Measurements from ENCODE around the gene LENG1.

LENG1 gene

DNA sequence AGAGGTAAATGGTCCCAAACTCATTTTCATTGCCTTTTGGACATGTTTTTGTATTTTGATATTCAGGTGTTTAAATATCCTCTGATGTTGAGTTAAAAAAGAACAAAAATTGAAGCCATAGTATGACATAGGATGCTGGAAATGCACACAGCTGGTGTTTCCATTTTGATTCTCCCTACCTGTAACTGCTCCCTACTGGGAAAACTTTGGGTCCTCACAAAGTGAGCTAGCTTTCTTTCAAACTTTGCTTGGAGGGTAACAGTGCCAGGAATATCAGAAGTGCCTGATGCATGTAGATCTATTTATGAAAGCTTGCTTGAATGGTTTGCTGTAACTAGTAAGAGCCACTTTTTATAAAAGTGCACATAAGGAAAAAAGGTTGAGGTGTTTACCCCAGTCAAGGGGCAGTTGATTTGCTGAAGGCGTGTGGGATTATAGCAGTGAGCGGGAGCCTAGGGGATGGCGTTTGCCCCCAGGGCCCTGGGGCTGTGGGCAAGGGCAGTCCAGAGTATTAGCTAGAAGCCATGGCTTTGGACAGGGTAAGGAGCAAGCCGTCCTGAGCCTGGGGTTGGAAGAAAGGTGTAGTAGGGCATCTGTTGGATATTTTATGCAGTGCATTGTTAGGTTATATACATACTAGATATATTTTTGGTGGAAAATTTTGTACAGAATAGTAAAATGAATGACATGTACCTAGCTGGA lies 45.4 kb upstream of the LENG1 start:
- H3K79me2 ChIP-seq (ENCODE audit: low read length): peaks cover 66% of the 10 kb centered on the region
- H3K4me3 ChIP-seq (ENCODE audit: low read length): no peak overlapping the region
- no peak overlapping the region for H2AFZ ChIP-seq (ENCODE audit: low read length)
- H3K4me2 ChIP-seq (ENCODE audit: low read depth, low read length): no peak overlapping the region
- H3K9ac ChIP-seq (ENCODE audit: low read length): no peak overlapping the region
- H3K36me3 ChIP-seq (replicated peaks; ENCODE audit: insufficient read depth, low read length): peaks cover 50% of the 10 kb centered on the region
- no peaks in the 10 kb centered on the region for H3K9me2 ChIP-seq (replicated peaks; ENCODE audit: insufficient read depth, low read length)
- no peak for DNase-seq
- no peak for TF ChIP-seq EZH2phosphoT487 (IDR thresholded peaks at IDR 0.05; ENCODE audit: low read length)
- TF ChIP-seq, protein P1, sequence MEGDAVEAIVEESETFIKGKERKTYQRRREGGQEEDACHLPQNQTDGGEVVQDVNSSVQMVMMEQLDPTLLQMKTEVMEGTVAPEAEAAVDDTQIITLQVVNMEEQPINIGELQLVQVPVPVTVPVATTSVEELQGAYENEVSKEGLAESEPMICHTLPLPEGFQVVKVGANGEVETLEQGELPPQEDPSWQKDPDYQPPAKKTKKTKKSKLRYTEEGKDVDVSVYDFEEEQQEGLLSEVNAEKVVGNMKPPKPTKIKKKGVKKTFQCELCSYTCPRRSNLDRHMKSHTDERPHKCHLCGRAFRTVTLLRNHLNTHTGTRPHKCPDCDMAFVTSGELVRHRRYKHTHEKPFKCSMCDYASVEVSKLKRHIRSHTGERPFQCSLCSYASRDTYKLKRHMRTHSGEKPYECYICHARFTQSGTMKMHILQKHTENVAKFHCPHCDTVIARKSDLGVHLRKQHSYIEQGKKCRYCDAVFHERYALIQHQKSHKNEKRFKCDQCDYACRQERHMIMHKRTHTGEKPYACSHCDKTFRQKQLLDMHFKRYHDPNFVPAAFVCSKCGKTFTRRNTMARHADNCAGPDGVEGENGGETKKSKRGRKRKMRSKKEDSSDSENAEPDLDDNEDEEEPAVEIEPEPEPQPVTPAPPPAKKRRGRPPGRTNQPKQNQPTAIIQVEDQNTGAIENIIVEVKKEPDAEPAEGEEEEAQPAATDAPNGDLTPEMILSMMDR (IDR thresholded peaks at IDR 0.05; ENCODE audit: low read length): no peak
- TF ChIP-seq EZH2 (optimal IDR thresholded peaks at IDR 0.05; ENCODE audit: low read depth, low read length): no peak
- peaks cover 83% of the 10 kb centered on the region for H3F3A ChIP-seq (ENCODE audit: insufficient read depth, low read length)
- no peak overlapping the region for H3K27ac ChIP-seq (ENCODE audit: low read length)
- H3K9me3 ChIP-seq (replicated peaks; ENCODE audit: insufficient read depth, low read length): no peaks in the 10 kb centered on the region
- peaks cover 28% of the 10 kb centered on the region for H3K4me1 ChIP-seq (ENCODE audit: low read length)
- H4K20me1 ChIP-seq (ENCODE audit: insufficient read depth, low read length): peaks cover 84% of the 10 kb centered on the region
- no peaks in the 10 kb centered on the region for H3K27me3 ChIP-seq (replicated peaks; ENCODE audit: insufficient read depth, low read length)

DNA sequence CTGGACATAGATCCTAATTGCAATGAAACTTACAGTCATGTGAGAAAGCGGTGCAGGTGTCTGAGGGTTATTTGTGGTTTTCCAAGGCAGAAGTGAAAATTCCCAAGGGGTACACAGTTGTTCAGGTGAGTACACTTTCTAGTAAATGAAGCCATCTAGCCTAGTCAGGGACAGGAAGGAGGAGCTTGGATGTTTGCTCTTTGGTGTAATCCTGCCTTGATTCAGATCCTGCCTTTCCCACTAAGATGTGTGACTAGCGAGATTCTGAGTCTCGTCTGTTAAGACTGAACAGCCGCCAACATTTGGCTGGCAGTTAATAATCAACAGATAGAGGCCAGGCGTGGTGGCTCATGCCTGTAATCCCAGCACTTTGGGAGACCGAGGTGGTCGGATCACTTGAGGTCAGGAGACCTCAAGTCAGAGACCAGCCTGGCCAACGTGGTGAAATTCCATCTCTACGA lies 43.7 kb upstream of the LENG1 start:
- peaks cover 65% of the 10 kb centered on the region for H3F3A ChIP-seq (ENCODE audit: insufficient read depth, low read length)
- DNase-seq: no peak
- H3K27ac ChIP-seq (ENCODE audit: low read length): no peak overlapping the region
- H3K4me1 ChIP-seq (ENCODE audit: low read length): peaks cover 28% of the 10 kb centered on the region
- no peaks in the 10 kb centered on the region for H3K9me3 ChIP-seq (replicated peaks; ENCODE audit: insufficient read depth, low read length)
- peaks cover 50% of the 10 kb centered on the region for H3K36me3 ChIP-seq (replicated peaks; ENCODE audit: insufficient read depth, low read length)
- peaks cover 66% of the 10 kb centered on the region for H3K79me2 ChIP-seq (ENCODE audit: low read length)
- no peak for TF ChIP-seq EZH2phosphoT487 (IDR thresholded peaks at IDR 0.05; ENCODE audit: low read length)
- TF ChIP-seq, protein P1 (IDR thresholded peaks at IDR 0.05; ENCODE audit: low read length): no peak
- H3K9ac ChIP-seq (ENCODE audit: low read length): peak overlapping the region; percentile 94; the same call in 1 of the 2 replicates
- H2AFZ ChIP-seq (ENCODE audit: low read length): no peak overlapping the region
- H4K20me1 ChIP-seq (ENCODE audit: insufficient read depth, low read length): peaks cover 68% of the 10 kb centered on the region
- no peaks in the 10 kb centered on the region for H3K9me2 ChIP-seq (replicated peaks; ENCODE audit: insufficient read depth, low read length)
- peak overlapping the region; percentile 95 for H3K4me2 ChIP-seq (ENCODE audit: low read depth, low read length)
- H3K4me3 ChIP-seq (ENCODE audit: low read length): 0 out of 2 replicates have a peak overlapping the region, but pooled peaks have one; percentile 86
- H3K27me3 ChIP-seq (replicated peaks; ENCODE audit: insufficient read depth, low read length): no peaks in the 10 kb centered on the region

DNA sequence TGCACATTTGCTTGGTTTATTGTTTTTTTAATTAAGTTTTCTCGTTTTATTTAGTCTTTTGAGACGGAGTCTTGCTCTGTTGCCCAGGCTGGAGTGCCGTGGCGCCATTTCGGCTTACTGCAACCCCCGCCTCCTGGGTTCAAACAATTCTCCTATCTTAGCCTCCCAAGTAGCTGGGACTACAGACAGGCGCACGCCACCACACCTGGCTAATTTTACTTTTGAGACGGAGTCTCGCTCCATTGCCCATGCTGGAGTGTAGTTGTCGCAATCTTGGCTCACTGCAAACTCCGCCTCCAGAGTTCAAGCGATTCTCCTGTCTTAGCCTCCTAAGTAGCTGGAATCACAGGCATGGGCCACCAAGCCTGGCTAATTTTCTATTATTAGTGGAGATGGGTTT lies 42.5 kb upstream of the LENG1 start:
- Histone ChIP-seq H3K27me3 (replicated peaks; ENCODE audit: insufficient read depth, low read length) (no peaks in the 10 kb centered on the region), H4K20me1 (ENCODE audit: insufficient read depth, low read length) (peaks cover 57% of the 10 kb centered on the region), H3K79me2 (ENCODE audit: low read length) (peaks cover 64% of the 10 kb centered on the region), H3F3A (ENCODE audit: insufficient read depth, low read length) (peaks cover 55% of the 10 kb centered on the region), H2AFZ (ENCODE audit: low read length) (no peak overlapping the region), H3K9me2 (replicated peaks; ENCODE audit: insufficient read depth, low read length) (no peaks in the 10 kb centered on the region), H3K4me1 (ENCODE audit: low read length) (peaks cover 28% of the 10 kb centered on the region), H3K9ac (ENCODE audit: low read length) (peak overlapping the region; percentile 94), H3K4me3 (ENCODE audit: low read length) (peak overlapping the region; percentile 86), H3K36me3 (replicated peaks; ENCODE audit: insufficient read depth, low read length) (peaks cover 47% of the 10 kb centered on the region), H3K27ac (ENCODE audit: low read length) (peak overlapping the region; percentile 74; the same call in 1 of the 2 replicates), H3K9me3 (replicated peaks; ENCODE audit: insufficient read depth, low read length) (no peaks in the 10 kb centered on the region), H3K4me2 (ENCODE audit: low read depth, low read length) (peak overlapping the region; percentile 95)
- no peak for TF ChIP-seq EZH2 (optimal IDR thresholded peaks at IDR 0.05; ENCODE audit: low read depth, low read length)
- TF ChIP-seq EZH2phosphoT487 (IDR thresholded peaks at IDR 0.05; ENCODE audit: low read length): no peak
- TF ChIP-seq, protein P1 (IDR thresholded peaks at IDR 0.05; ENCODE audit: low read length): no peak
- DNase-seq: no peak
